H1 (cell line): Measurements from ENCODE around the gene VCPKMT. TPM values are rescaled to one million over a fixed set of nuclear protein-coding genes. Genes with fewer than 3 reads are reported as not detected.

Source experiments
- CTCF ChIA-PET: fragments of 300-600 bp; sonication (Branson Sonifier 250); formaldehyde crosslinking; loops from one replicate; lab custom pipeline; 2021; ENCODE audit not compliant: partially characterized antibody; lab: Charles Lee
- POLR2A ChIA-PET: fragments of 300-600 bp; sonication (Branson Sonifier 250); formaldehyde crosslinking; loops from one replicate; lab custom pipeline; 2021; ENCODE audit warnings: inconsistent platforms; ENCODE audit not compliant: partially characterized antibody; lab: Charles Lee
- DNase-seq, 2 experiments: peaks; one replicate each; pipeline versions ENCODE4 v3.0.0 to v3.0.0-alpha.2; 2010 to 2022; ENCODE audit warnings: low spot score in 2 of 2, low read depth in 1 of 2, mixed read lengths in 1 of 2
- FAIRE-seq: peaks from 2 replicates; lab custom pipeline; 2011; peaks lifted over from hg19 to GRCh38; lab: Jason Lieb, UNC
- H2AFZ ChIP-seq: 2 replicates; pipeline ENCODE4 v1.8.1; 2012; ENCODE audit warnings: low read length, inconsistent platforms
- H2AK5ac ChIP-seq: 2 replicates; pipeline ENCODE4 v1.6.1; 2013; ENCODE audit warnings: low read depth, low read length
- H2BK120ac ChIP-seq: replicated peaks from 2 replicates; pipeline ENCODE3; 2013; ENCODE audit warnings: low read depth, low read length, inconsistent platforms
- H2BK12ac ChIP-seq: 2 replicates; pipeline ENCODE4 v1.6.1; 2013; ENCODE audit warnings: low read depth, low read length
- H2BK15ac ChIP-seq: 2 replicates; pipeline ENCODE4 v1.6.1; 2013; ENCODE audit warnings: low read length
- H2BK20ac ChIP-seq: 2 replicates; pipeline ENCODE4 v1.6.1; 2013; ENCODE audit warnings: low read length
- H2BK5ac ChIP-seq: 2 replicates; pipeline ENCODE4 v1.6.1; 2013; ENCODE audit warnings: low read depth, low read length
- H3K14ac ChIP-seq: 2 replicates; pipeline ENCODE4 v1.6.1; 2013; ENCODE audit warnings: inconsistent platforms; ENCODE audit not compliant: insufficient read length
- H3K18ac ChIP-seq: 2 replicates; pipeline ENCODE4 v1.6.1; 2013; ENCODE audit warnings: low read length; ENCODE audit errors: extremely low read depth
- H3K23ac ChIP-seq: 2 replicates; pipeline ENCODE4 v1.6.1; 2013; ENCODE audit warnings: inconsistent platforms; ENCODE audit not compliant: insufficient read length
- H3K23me2 ChIP-seq: 2 replicates; pipeline ENCODE4 v1.6.1; 2013; ENCODE audit warnings: low read depth, low read length
- H3K27ac ChIP-seq: 2 replicates; pipeline ENCODE4 v1.6.1; 2011; ENCODE audit warnings: low read depth, low read length, inconsistent platforms
- H3K27me3 ChIP-seq, 4 experiments: replicated peaks in 1 of 4; 1 replicate in 1 of 4; 2 replicates in 3 of 4; pipeline versions ENCODE4 v1.6.1 to v1.8.1; 2011 to 2013; ENCODE audit warnings: low read length in 3 of 4, mild to moderate bottlenecking in 3 of 4, inconsistent platforms in 2 of 4, mixed read lengths in 2 of 4, moderate library complexity in 1 of 4; ENCODE audit not compliant: control insufficient read depth in 3 of 4, insufficient read depth in 3 of 4; ENCODE audit errors: extremely low read depth in 1 of 4
- H3K36me3 ChIP-seq, 4 experiments: 2 replicates each; pipeline versions ENCODE4 v1.6.1 to v1.8.1; 2011 to 2013; ENCODE audit warnings: mild to moderate bottlenecking in 4 of 4, low read length in 3 of 4, moderate library complexity in 2 of 4, control low read depth in 1 of 4, inconsistent platforms in 1 of 4; ENCODE audit not compliant: insufficient read depth in 4 of 4, control insufficient read depth in 2 of 4
- H3K4ac ChIP-seq: replicated peaks from 2 replicates; pipeline ENCODE3; 2013; ENCODE audit warnings: low read length, low read depth, mixed read lengths, inconsistent platforms; ENCODE audit not compliant: insufficient read length
- H3K4me1 ChIP-seq, 4 experiments: replicated peaks in 1 of 4; 1 replicate in 1 of 4; 2 replicates in 3 of 4; pipeline versions ENCODE4 v1.6.1 to v1.8.1; 2011 to 2013; ENCODE audit warnings: low read length in 3 of 4, inconsistent platforms in 2 of 4, mixed read lengths in 1 of 4; ENCODE audit not compliant: insufficient read depth in 4 of 4, control insufficient read depth in 3 of 4
- H3K4me2 ChIP-seq, 2 experiments: 2 replicates each; pipeline versions ENCODE4 v1.6.1 to v1.8.1; 2011 to 2013; ENCODE audit warnings: low read depth in 2 of 2, low read length in 2 of 2, control low read depth in 1 of 2, inconsistent platforms in 1 of 2, mild to moderate bottlenecking in 1 of 2; ENCODE audit not compliant: insufficient read depth in 1 of 2
- H3K4me3 ChIP-seq, 4 experiments: fragments of 200-600, 300-600 bp in 1 of 4; sonication (generic), shearing (Covaris generic), sonication (Bioruptor Twin) in 1 of 4; 2 replicates each; pipeline versions ENCODE4 v1.5.1 to v1.8.1; 2011 to 2016; ENCODE audit warnings: low read length in 4 of 4, low read depth in 3 of 4, control low read depth in 2 of 4, inconsistent platforms in 2 of 4, mild to moderate bottlenecking in 2 of 4, mixed read lengths in 1 of 4, moderate library complexity in 1 of 4; ENCODE audit not compliant: insufficient read depth in 2 of 4; ENCODE audit errors: extremely low read depth in 1 of 4
- H3K56ac ChIP-seq: replicated peaks from 2 replicates; pipeline ENCODE3; 2013; ENCODE audit warnings: low read depth, mild to moderate bottlenecking, mixed read lengths, low read length, inconsistent platforms; ENCODE audit not compliant: insufficient read length
- H3K79me1 ChIP-seq: 2 replicates; pipeline ENCODE4 v1.6.1; 2013; ENCODE audit warnings: low read depth, low read length, control low read depth
- H3K79me2 ChIP-seq, 2 experiments: 2 replicates each; pipeline versions ENCODE4 v1.6.1 to v1.8.1; 2012 to 2013; ENCODE audit warnings: low read length in 2 of 2, mild to moderate bottlenecking in 2 of 2, inconsistent platforms in 1 of 2; ENCODE audit not compliant: insufficient read depth in 2 of 2, control insufficient read depth in 1 of 2
- H3K9ac ChIP-seq, 4 experiments: replicated peaks in 1 of 4; 1 replicate in 1 of 4; 2 replicates in 3 of 4; pipeline versions ENCODE4 v1.6.1 to v1.8.1; 2011 to 2013; ENCODE audit warnings: low read depth in 3 of 4, low read length in 3 of 4, control low read depth in 2 of 4, mild to moderate bottlenecking in 2 of 4, moderate library complexity in 2 of 4, inconsistent platforms in 1 of 4; ENCODE audit errors: extremely low read depth in 1 of 4
- H3K9me3 ChIP-seq, 2 experiments: 2 replicates each; pipeline versions ENCODE4 v1.6.1 to v1.8.1; 2012 to 2013; ENCODE audit warnings: mild to moderate bottlenecking in 2 of 2, moderate library complexity in 2 of 2, control low read depth in 1 of 2, inconsistent platforms in 1 of 2, low read depth in 1 of 2, low read length in 1 of 2, mixed read lengths in 1 of 2; ENCODE audit not compliant: insufficient read depth in 2 of 2
- H4K20me1 ChIP-seq, 2 experiments: replicated peaks in 1 of 2; 2 replicates each; pipeline versions ENCODE3 to v1.8.1; 2011 to 2013; ENCODE audit warnings: inconsistent platforms in 2 of 2, low read length in 2 of 2, mild to moderate bottlenecking in 1 of 2; ENCODE audit not compliant: insufficient read depth in 2 of 2, control insufficient read depth in 1 of 2
- H4K5ac ChIP-seq: 2 replicates; pipeline ENCODE4 v1.6.1; 2013; ENCODE audit warnings: low read length, low read depth, mixed read lengths, inconsistent platforms; ENCODE audit not compliant: insufficient read length
- H4K8ac ChIP-seq: 2 replicates; pipeline ENCODE4 v1.8.0; 2013; ENCODE audit warnings: mild to moderate bottlenecking, moderate library complexity, low read length, inconsistent platforms; ENCODE audit not compliant: insufficient read depth; ENCODE audit errors: extremely low read depth
- H4K91ac ChIP-seq: replicated peaks from 2 replicates; pipeline ENCODE3; 2013; ENCODE audit warnings: low read length, mixed read lengths, inconsistent platforms; ENCODE audit not compliant: insufficient read length
- CBX8 ChIP-seq: fragments of 300-800, 300-1000 bp; sonication (generic); IDR thresholded peaks from 2 replicates; pipeline ENCODE4 v1.7.1; 2016; ENCODE audit warnings: low read depth, low read length, borderline replicate concordance
- CTCF ChIP-seq, 3 experiments: IDR thresholded peaks; 1 replicate in 2 of 3; 2 replicates in 1 of 3; pipeline versions ENCODE4 v1.5.1 to v1.6.1; 2011; ENCODE audit warnings: low read length in 3 of 3, mild to moderate bottlenecking in 3 of 3, inconsistent platforms in 2 of 3, low read depth in 1 of 3, moderate library complexity in 1 of 3; ENCODE audit not compliant: insufficient read depth in 1 of 3; ENCODE audit errors: control extremely low read depth in 1 of 3
- JUN ChIP-seq: IDR thresholded peaks from 2 replicates; pipeline ENCODE4 v1.6.1; 2011; ENCODE audit warnings: low read depth, mild to moderate bottlenecking, improper control_type of control experiment, low read length
- MAX ChIP-seq: IDR thresholded peaks from 2 replicates; pipeline ENCODE4 v1.6.1; 2012; ENCODE audit warnings: inconsistent platforms
- POLR2AphosphoS5 ChIP-seq: IDR thresholded peaks from 2 replicates; pipeline ENCODE4 v1.6.1; 2011; ENCODE audit warnings: low read depth, low read length
- SIRT6 ChIP-seq: IDR thresholded peaks from one replicate; pipeline ENCODE4 v1.7.1; 2012; ENCODE audit warnings: low read length, inconsistent platforms
- SP4 ChIP-seq: IDR thresholded peaks from 2 replicates; pipeline ENCODE4 v1.6.1; 2012; ENCODE audit warnings: low read length, inconsistent platforms
- TAF1 ChIP-seq: IDR thresholded peaks from 2 replicates; pipeline ENCODE4 v1.6.1; 2011; ENCODE audit warnings: mild to moderate bottlenecking, low read depth, low read length
- USF2 ChIP-seq: IDR thresholded peaks from 2 replicates; pipeline ENCODE4 v1.6.1; 2011; ENCODE audit warnings: low read length, improper control_type of control experiment
- WGBS, 2 experiments: shearing (Covaris generic) in 1 of 2; methylation state at CpG; one replicate each; pipeline versions ENCODE4 v1.1.6 to v1.1.7; 2013 to 2015; ENCODE audit warnings: low lambda C conversion rate in 2 of 2, mixed read lengths in 2 of 2, inconsistent platforms in 1 of 2, low coverage in 1 of 2, missing lambda C conversion rate in 1 of 2; ENCODE audit not compliant: insufficient replicate concordance in 2 of 2, insufficient coverage in 1 of 2, insufficient read length in 1 of 2; ENCODE audit errors: extremely low coverage in 1 of 2, missing lambda C conversion rate in 1 of 2; 5-methylcytosine and 5-hydroxymethylcytosine counted together
- polyA plus RNA-seq, 7 experiments: library from polyadenylated mRNA; depleted of rRNA in 3 of 7; stranded (reverse) in 5 of 7; unstranded in 2 of 7; fragments of >200 nt in 5 of 7; fragments of 200-250 nt in 2 of 7; gene quantifications; 1 replicate in 5 of 7; 2 replicates in 1 of 7; 4 replicates in 1 of 7; pipeline versions ENCODE4 v1.2.1 to v1.2.3, GENCODE V29; 2011 to 2013; ENCODE audit warnings: missing spikeins in 2 of 7, mixed read lengths in 2 of 7
- total RNA-seq: library from RNA; stranded (reverse); fragmentation: NEBNext Ultra II Directional; extraction: Animal tissue kit (Norgen Biotek cat#: 25700); gene quantifications from 2 replicates; pipeline ENCODE4 v1.2.1, GENCODE V29; 2021

Gene VCPKMT
- total and polyA plus RNA-seq, 2 of the 8 experiments (the other 6 are each of a cell fraction or from before 2014, with no cell fraction given), result 3.8 to 7.1 TPM

- Histone ChIP-seq H4K5ac (no peak overlapping the region), H3K27ac (no peak overlapping the region), H3K56ac (no peak overlapping the region), H2BK12ac (no peak overlapping the region; the same call in 1 of the 2 replicates), H4K8ac (no peak overlapping the region), H2AFZ (0 out of 2 replicates have a peak overlapping the region, but pooled peaks have one; percentile 26), H2BK15ac (peak overlapping the region; percentile 46; the same call in 1 of the 2 replicates), H3K79me1 (no peaks in the 10 kb centered on the region), H2BK120ac (no peak overlapping the region), H3K23ac (no peak overlapping the region), H2BK5ac (no peak overlapping the region), H3K4ac (no peak overlapping the region), H3K4me2 (no peak overlapping the region), H3K4me3 (no peak overlapping the region), H2BK20ac (no peak overlapping the region), H3K27me3 (no peaks in the 10 kb centered on the region; a peak in 1 of 7 replicates), H3K18ac (no peak overlapping the region), H3K79me2 (no peaks in the 10 kb centered on the region), H3K14ac (no peak overlapping the region), H3K9me3 (no peaks in the 10 kb centered on the region), H3K4me1 (peaks cover 5 to 13% (median 9%) of the 10 kb centered on the region in 4 experiments; a peak in 6 of 7 replicates), H3K23me2 (no peaks in the 10 kb centered on the region), H4K20me1 (no peaks in the 10 kb centered on the region), H2AK5ac (no peak overlapping the region; the same call in 1 of the 2 replicates), H3K36me3 (no peaks in the 10 kb centered on the region), H3K9ac (no peak overlapping the region), H4K91ac (peak overlapping the region; percentile 61)
- ChIA-PET POLR2A (interaction anchor here (0.8 kb wide), 1 partner anchor 180 kb away, joined by 3 read pairs; no protein-coding TSS in a partner anchor), CTCF (interaction anchor here (1.2 kb wide), 1 partner anchor 18 kb away, joined by 3 read pairs; no protein-coding TSS in a partner anchor)
- no peak for DNase-seq
- 92% methylated on average over 9 of the region's 9 CpGs; no CpG with 5 or more reads in 1 of the 2 experiments for WGBS, 2 experiments
- no peak for FAIRE-seq
- TF ChIP-seq POLR2AphosphoS5 (no peak), JUN (no peak), CTCF (IDR thresholded peaks at IDR 0.05; ENCODE audit: control extremely low read depth in 1 of 3, insufficient read depth in 1 of 3, low read depth in 1 of 3, low read length in 3 of 3) (no peak), TAF1 (no peak), CBX8 (no peak), USF2 (no peak), SP4 (no peak), MAX (no peak), SIRT6 (no peak)
These were observed 52.4 kb downstream of the VCPKMT start for GRCh38 chr14:50063876-50064420.
